HCT116 (cell line): Measurements from ENCODE around the gene CDH13.

Experiments
- EGR1 ChIP-seq: IDR thresholded peaks from 2 replicates; pipeline ENCODE4 v1.6.1; 2012; ENCODE audit warnings: low read depth
- EZH2 ChIP-seq: fragments of 200-600 bp; sonication (generic); IDR thresholded peaks from 2 replicates; pipeline ENCODE4 v1.6.1; 2017; ENCODE audit warnings: antibody characterized with exemption, mixed run types
- JUND ChIP-seq: IDR thresholded peaks from 2 replicates; pipeline ENCODE4 v1.6.1; 2012

GRCh38 chr16:82694239-82694874 lies 67.6 kb downstream of the CDH13 start:
- TF ChIP-seq JUND (no peak), EGR1 (no peak), EZH2 (no peak)
